GM10847 (cell line): ENCODE measurements around the gene PGLYRP2.

Experiments
- POLR2A ChIP-seq: IDR thresholded peaks from 2 replicates; pipeline ENCODE4 v1.6.1; 2011; ENCODE audit not compliant: insufficient read length; ENCODE audit errors: extremely low read depth

PGLYRP2 gene, protein sequence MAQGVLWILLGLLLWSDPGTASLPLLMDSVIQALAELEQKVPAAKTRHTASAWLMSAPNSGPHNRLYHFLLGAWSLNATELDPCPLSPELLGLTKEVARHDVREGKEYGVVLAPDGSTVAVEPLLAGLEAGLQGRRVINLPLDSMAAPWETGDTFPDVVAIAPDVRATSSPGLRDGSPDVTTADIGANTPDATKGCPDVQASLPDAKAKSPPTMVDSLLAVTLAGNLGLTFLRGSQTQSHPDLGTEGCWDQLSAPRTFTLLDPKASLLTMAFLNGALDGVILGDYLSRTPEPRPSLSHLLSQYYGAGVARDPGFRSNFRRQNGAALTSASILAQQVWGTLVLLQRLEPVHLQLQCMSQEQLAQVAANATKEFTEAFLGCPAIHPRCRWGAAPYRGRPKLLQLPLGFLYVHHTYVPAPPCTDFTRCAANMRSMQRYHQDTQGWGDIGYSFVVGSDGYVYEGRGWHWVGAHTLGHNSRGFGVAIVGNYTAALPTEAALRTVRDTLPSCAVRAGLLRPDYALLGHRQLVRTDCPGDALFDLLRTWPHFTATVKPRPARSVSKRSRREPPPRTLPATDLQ

DNA sequence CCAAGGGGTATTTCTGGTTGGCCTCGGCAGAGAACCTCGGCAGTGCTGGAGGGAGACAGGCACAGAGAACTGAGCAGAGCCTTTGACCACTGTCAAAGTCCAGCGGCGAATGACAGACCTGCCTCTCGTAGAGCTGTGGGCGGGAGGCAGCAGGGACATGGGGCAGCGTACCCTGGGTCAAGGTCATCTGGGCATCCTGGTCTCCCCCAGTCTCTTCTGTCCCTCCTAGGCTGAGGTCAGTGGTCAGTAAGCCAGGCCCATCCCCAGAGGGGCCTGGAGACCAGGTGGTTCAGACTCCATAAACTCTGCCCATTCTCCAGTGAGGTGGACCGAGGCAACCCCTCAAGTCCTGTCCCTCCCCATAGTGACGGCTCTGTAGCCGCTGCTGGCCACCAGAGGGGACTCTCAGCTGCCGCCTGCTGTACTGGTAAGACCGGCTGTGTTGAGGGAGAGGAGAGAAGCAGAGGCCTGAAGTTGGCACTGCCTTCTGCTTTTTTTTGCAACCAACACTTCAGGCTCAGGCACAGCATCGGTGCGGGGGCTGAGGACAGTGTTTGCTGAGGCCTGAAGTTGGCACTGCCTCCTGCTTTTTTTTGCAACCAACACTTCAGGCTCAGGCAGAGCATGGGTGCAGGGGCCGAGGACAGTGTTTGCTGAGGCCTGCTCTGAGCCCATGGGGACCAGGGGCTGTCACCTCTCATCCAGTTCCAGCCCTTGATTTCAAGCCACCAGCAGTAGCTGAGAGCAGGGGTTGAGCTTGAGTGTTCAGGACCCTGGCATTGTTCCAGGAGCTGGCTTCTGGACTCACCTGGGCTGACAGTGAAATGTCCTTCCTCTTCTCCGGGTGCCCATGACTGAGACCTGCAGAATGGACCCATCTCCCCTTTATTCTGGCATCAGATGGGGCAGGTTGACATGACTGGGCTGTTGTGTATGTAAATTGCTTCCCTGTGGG lies at the start of gene PGLYRP2:
Gene PGLYRP2 (minus strand): TSS at position 111 of the 955 bp plus-strand sequence. CDS start 130 bp downstream, outside the sequence.
- TF ChIP-seq POLR2A = no peak

DNA sequence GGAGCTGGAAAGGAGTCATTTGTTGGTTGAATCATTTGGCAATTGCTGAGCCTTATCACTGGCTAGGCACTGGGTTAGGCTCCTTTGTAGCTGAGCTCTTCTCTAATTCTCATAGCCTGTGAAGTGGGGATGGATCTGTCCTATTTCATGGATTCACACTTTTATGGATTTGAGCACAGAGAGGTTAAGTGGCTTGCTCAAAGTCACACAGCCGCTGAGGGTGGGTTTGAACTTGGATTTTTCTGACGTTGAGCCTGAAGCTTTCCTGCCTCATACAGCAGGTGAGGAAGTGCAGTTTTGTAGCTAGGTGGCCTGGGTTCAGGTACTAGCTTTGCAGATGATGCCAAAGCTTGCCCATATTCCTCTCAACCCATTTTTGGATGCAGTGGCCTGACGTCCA lies 48.4 kb upstream of the PGLYRP2 start:
- TF ChIP-seq POLR2A = no peak

DNA sequence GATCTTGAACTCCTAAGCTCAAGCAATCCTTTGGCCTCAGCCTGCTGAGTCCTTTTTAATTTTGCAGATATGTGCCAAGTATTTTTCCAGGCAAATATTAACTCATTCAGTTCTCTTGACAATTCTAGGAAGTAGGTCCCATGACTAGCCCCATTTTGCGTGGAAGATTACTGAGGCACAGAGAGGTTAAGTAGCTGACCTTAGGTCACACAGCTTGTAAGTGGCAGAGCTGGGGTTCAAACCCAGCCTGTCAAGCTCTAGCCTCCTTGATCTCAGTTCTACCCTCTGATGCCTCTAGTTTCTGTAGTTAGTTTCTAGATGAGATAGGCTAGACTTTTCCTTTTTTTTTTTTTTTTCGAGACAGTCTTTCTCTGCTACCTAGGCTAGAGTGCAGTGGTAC lies 47.1 kb upstream of the PGLYRP2 start:
- no peak for TF ChIP-seq POLR2A

DNA sequence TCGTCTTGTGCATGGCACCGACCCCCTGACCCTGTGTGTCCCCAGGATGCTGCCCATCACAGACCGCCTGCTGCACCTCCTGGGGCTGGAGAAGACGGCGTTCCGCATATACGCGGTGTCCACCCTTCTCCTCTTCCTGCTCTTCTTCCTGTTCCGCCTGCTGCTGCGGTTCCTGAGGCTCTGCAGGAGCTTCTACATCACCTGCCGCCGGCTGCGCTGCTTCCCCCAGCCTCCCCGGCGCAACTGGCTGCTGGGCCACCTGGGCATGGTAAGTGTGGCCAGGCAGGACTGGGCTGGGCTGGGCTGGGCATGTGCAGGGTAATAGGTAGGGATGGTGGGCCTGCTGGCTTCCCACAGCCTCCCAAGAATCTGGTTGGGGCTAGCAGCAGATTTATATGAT lies 46.0 kb upstream of the PGLYRP2 start:
- no peak for TF ChIP-seq POLR2A

DNA sequence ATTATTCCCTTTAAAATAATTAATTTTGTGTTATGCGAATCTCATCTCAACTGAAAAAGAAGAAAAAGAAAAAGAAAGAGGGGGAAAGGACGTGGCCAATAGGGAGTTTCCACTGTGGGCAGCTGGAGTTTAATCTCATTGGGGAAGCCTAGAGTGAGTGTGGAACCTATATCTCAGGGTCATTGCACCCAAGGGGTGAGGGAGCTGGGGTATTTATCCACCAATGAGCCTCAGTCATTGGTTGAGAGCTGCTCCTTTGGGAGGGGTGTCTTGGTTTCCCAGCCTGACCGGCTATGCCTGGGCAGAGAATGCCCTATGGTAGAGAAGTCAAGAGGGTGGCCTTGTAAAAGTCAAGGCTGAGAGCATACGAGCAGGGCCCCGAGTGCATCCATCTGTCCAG lies 45.5 kb upstream of the PGLYRP2 start:
- no peak for TF ChIP-seq POLR2A

DNA sequence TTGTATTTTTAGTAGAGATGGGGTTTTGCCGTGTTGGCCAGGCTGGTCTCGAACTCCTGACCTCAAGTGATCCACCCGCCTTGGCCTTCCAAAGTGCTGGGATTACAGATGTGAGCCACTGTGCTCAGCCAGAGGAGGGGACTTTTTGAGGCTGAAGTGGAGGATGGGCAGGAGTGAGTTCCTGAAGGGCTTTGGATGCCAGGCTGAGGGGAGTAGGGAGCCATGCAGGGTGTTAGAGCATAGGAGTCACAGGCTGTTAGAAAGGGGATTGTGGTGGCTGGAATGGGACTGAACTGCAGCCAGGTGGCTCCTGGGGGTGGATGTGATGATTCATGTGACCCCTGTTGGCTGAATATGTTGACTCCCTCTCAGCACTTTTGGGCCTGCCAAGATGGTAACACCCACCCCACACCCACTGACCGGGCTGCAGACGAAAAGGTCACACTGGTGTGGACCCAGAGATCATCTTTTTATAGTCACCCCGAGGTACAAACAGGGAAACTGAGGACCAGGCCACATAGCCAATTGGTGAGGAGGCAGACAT lies 40.2 kb upstream of the PGLYRP2 start:
- TF ChIP-seq POLR2A = no peak

DNA sequence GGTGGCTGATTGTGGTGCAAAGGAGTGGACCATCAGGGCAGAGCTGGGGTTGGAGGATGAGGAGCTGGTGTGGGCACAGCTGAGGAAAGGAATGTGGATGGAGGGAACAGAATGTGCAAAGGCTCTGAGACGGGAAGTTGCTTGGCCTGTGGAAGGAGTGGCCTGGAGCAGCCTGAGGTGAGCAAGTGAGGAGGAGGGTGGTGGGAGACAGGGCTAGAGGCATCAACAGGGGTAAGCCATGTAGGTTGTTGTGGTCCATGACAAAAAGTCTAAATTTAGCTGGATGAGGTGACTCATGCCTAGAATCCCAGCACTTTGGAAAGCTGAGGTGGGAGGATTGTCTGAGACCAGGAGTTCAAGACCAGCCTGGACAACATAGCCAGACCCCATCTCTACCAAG lies 38.5 kb upstream of the PGLYRP2 start:
- TF ChIP-seq POLR2A = no peak

DNA sequence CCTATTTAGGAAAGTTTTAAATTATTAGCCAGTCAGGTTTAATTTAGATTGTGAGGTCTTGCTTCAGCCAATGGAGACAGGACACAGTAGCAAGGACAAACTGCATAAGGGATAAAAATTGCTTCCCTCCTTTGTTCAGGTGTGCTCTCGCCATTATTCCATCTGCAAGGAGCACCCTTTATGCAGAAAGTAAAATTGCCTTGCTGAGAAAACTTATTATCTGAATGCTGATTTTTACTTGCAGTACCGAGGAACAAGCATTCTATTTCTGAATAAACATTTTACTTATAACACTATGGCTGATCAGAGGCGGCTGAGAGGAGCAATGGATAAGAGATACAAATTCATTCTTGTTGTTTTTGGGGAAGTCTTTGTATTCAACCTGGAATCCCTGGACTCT lies 37.1 kb upstream of the PGLYRP2 start:
- TF ChIP-seq POLR2A = no peak

DNA sequence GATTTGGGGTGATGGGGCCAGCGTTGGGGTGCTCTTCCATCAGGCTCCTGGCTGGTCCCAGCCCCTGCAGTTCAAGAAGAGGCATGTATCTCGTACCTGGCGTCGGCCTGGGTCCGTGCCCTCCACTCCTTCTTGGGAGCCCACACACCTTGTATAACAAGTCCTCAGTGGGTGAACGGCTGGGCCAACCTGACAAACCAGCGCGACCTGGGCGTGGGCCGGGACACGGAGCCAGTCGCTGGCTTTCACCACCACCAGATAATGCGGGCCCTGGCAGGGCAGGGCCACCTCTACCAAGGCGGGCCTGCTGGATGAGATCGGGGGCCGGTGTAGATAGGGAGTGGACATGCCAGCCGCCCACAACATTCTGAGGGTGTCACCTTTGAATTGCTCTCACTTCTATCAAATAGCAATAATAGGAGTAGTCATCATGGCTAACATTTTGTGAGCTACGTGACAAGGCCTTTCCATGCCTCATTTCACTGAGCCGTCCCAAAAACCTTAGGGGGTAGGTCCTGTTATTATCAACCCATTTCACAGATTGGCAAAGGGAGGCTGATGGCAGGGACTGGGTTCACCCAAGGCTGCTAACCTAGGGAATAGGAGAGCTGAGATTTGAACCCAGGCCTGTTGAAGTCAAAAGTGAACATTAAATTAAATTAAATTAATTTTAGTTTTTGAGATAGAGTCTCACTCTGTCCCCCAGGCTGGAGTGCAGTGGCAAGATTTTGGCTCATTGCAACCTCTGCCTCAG lies 32.5 kb upstream of the PGLYRP2 start:
- no peak for TF ChIP-seq POLR2A

DNA sequence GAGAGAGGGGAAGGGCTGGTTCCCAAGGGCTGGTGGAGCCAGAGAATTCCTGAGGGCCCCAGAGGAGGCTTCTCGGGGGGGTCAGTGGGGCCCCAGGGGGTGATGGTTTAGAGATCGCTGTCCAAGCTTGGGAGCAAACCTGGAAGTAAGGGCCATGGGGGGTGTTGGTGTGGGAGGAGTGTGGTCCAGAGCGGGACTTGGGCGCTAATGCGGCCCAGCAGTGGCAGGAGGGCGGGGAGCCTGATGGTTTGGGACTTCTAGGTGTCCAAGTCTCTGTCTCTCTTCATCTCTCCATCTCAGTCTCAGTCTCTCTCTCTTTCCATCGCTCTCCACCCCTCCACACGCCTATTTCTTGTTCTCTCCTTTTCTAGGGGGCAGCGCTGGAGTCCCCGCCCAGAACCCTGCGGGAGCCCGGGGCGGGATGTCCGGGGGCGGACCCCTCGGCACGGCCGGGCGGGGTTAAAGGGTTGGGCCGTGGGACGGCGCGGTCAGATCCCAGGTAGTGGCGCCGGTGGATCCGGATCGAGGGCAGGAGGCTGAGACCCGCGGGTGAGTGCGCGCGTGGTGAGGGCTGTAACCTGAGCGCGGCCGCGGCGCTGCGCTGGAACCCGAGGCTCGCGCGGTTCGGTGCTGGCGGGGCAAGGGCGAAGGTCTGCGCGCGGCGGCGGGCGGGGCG lies 28.9 kb upstream of the PGLYRP2 start, which contains the start of gene CYP4F22:
Gene CYP4F22 (plus strand): TSS at position 491 of the 676 bp plus-strand sequence. CDS start 16,812 bp downstream, outside the sequence.
- no peak for TF ChIP-seq POLR2A

DNA sequence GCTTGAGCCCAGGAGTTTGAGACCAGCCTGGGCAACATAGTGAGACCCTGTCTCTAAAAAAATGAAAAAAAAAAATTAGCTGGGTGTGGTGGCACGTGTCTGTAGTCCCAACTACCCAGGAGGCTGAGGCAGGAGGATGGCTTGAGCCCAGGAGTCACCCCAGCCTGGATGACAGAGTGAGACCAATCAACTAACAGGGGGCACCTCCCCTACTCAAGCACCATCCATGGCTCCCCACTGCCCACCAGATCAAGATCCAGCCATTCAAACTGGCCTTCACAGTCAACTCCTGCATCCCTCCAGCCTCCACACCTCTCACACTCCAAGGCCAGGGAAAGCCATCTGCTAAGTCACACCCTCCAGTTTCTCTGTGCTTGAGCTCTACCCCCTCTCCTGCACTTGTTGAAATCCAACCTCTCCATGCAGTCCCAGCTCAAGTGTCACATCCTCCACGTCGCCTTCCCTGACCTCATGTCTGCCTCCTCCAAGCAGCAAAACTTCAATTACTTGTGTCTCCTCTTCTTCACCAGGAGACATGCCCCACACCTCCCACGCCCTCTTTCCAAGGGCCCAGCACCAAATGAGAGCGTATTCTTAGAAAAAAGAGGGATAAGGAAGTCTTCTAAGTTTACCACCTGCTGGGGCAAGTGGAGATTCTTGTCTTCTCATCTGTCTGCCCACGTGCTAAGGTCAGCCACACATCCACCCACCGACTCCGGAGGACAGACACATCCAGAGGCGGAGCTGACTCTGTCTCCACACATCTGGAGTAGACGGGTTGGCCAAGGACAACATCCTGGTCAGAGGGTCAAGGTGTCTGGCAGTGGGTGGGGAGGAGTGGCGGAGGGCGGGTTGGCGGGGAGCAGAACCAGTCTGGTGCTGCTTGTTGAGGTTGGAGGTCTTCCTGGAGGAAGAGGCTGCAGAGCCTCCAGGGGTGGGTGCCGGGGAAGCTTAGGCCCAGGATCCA lies 28.1 kb upstream of the PGLYRP2 start:
- TF ChIP-seq POLR2A = no peak

DNA sequence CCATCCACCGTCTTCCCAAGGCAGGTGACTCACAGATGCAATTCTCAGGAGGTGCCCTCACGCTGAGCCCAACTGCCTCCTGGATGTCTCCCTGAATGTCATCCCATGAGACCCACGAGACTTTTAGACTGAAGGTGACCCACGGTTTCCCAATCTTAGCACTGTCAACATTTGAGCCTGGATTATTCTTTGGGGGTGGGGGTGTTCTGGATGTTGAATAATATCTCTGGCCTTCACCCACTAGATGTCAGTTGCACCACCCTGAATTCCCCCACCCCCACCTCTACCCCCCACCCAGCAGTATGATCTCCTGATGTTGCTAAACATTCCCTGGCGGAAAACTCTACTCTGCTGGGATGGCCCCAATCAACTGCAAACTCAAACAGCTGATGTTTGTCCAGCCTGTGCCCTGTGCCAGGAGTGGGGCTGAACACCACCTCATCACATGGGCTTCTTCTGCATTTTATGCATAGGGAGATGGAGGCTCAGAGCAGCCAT lies 26.8 kb upstream of the PGLYRP2 start:
- TF ChIP-seq POLR2A = no peak

DNA sequence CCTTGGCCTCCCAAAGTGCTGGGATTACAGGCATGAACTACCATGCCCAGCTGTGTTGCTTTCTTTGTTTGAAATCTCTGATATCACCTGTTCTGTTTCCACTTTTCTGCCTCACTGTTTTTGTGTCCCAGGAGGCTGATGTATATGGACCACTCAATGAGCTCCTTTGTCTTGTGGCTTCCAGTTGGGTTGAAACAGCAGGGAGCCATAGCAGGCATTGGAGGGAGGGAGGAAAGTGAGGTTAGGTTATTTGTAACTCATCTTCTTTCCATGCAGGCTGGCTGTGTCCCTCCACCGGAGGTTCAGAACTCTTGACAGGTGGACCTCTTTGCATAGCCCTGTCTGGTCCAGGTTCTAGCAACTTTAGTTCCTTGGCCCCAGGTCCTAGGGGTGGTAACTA lies 23.0 kb upstream of the PGLYRP2 start:
- no peak for TF ChIP-seq POLR2A
